ENCODE data around the gene GSK3B.

DNA sequence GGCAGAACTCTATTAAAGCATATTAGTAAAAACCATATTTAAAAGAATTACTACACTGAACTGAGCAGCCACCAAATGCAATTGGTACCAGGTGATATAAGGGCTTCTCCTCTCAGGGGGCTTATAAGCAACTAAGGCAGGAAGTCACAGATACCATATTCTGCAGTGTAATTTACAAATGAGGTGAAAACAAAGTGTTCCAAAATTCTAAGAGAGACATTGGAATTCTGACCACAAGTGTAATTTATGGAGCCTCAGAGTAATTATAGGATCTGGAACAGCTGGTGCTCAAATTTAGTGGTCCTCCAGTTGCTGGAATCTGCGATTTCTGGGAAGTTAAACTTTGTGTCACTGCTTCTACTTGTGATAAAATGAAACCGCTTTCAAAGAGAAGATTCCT lies 315.4 kb downstream of the GSK3B start:
- no peak for TF ChIP-seq CTCF (IDR thresholded peaks at IDR 0.05)
- no peak for TF ChIP-seq POLR2A (IDR thresholded peaks at IDR 0.05)
- no peak for TF ChIP-seq POLR2AphosphoS5 (IDR thresholded peaks at IDR 0.05)
- TF ChIP-seq EP300 (IDR thresholded peaks at IDR 0.05): no peak

Data from upper lobe of left lung (tissue), 4 donors.